ENCODE data around the gene STK38.

The STK38 gene

GRCh38 chr6:36523936-36524499 lies 23.3 kb downstream of the STK38 start:
- FAIRE-seq (no peak), DNase-seq (ENCODE audit: low spot score) (no peak)

GRCh38 chr6:36523451-36523850 lies 23.8 kb downstream of the STK38 start:
- no peak for FAIRE-seq
- no peak for DNase-seq (ENCODE audit: low spot score)

- FAIRE-seq (no peak), DNase-seq (ENCODE audit: low spot score) (no peak)
Observed at GRCh38 chr6:36519352-36519751, 27.9 kb downstream of the STK38 start.

- FAIRE-seq (no peak), DNase-seq (ENCODE audit: low spot score) (no peak)
Observed at GRCh38 chr6:36517408-36517807, 29.9 kb downstream of the STK38 start.

GRCh38 chr6:36516988-36517387 lies 30.3 kb downstream of the STK38 start:
- FAIRE-seq = no peak
- DNase-seq (ENCODE audit: low spot score) = no peak

GRCh38 chr6:36516559-36516958 lies 30.7 kb downstream of the STK38 start:
- no peak for FAIRE-seq
- no peak for DNase-seq (ENCODE audit: low spot score)

GRCh38 chr6:36515844-36516243 lies 31.4 kb downstream of the STK38 start:
- DNase-seq (ENCODE audit: low spot score) (no peak), FAIRE-seq (no peak)

- DNase-seq (ENCODE audit: low spot score) (no peak), FAIRE-seq (no peak)
Observed at GRCh38 chr6:36514554-36515456, 32.5 kb downstream of the STK38 start.

GRCh38 chr6:36510365-36510764 lies 36.9 kb downstream of the STK38 start:
- DNase-seq (ENCODE audit: low spot score) (no peak), FAIRE-seq (no peak)

GRCh38 chr6:36508532-36508931 lies 38.7 kb downstream of the STK38 start:
- FAIRE-seq (no peak), DNase-seq (ENCODE audit: low spot score) (no peak)

- DNase-seq (ENCODE audit: low spot score) = no peak
- no peak for FAIRE-seq
Observed at GRCh38 chr6:36506611-36507010, 40.7 kb downstream of the STK38 start.

GRCh38 chr6:36505744-36506534 lies 41.3 kb downstream of the STK38 start:
- DNase-seq (ENCODE audit: low spot score) = no peak
- FAIRE-seq = no peak

GRCh38 chr6:36504982-36505381 lies 42.3 kb downstream of the STK38 start:
- FAIRE-seq (no peak), DNase-seq (ENCODE audit: low spot score) (no peak)

- DNase-seq (ENCODE audit: low spot score) (no peak), FAIRE-seq (no peak)
Observed at GRCh38 chr6:36504181-36504580, 43.1 kb downstream of the STK38 start.

- FAIRE-seq = no peak
Observed at GRCh38 chr6:36501686-36502085, 45.6 kb downstream of the STK38 start.

GRCh38 chr6:36499918-36500317 lies 47.4 kb downstream of the STK38 start:
- DNase-seq (ENCODE audit: low spot score) (no peak), FAIRE-seq (no peak)

More at GRCh38 chr6:36501686-36502085, 45.6 kb downstream of the STK38 start:
- no peak for DNase-seq (ENCODE audit: low spot score)

- no peak for FAIRE-seq
- DNase-seq (ENCODE audit: low spot score) = no peak
Observed at GRCh38 chr6:36495086-36495485, 52.2 kb downstream of the STK38 start.

- no peak for DNase-seq (ENCODE audit: low spot score)
- no peak for FAIRE-seq
Observed at GRCh38 chr6:36493859-36494258, 53.4 kb downstream of the STK38 start.

- no peak for DNase-seq (ENCODE audit: low spot score)
- FAIRE-seq = no peak
Observed at GRCh38 chr6:36493319-36493718, 54.0 kb downstream of the STK38 start.

- FAIRE-seq (no peak), DNase-seq (ENCODE audit: low spot score) (no peak)
Observed at GRCh38 chr6:36492621-36493020, 54.7 kb downstream of the STK38 start.

- FAIRE-seq = no peak
- no peak for DNase-seq (ENCODE audit: low spot score)
Observed at GRCh38 chr6:36492092-36492491, 55.2 kb downstream of the STK38 start.

GRCh38 chr6:36491378-36491965 lies 55.8 kb downstream of the STK38 start:
- DNase-seq (ENCODE audit: low spot score) = no peak
- FAIRE-seq = no peak
